Gastroesophageal sphincter (tissue), 4 donors: ENCODE data around the gene TSKU. TPM values are rescaled to one million over a fixed set of nuclear protein-coding genes. Genes with fewer than 3 reads are reported as not detected.
"Not testable (repeated sequence)": the region's sequence is repeated elsewhere in the genome, so short reads cannot be mapped to it uniquely, and the experiment has no call there.

Source experiments
- ATAC-seq: fragments of 150-250 bp; one replicate; pipeline ENCODE4 v1.9.1; 2016; ENCODE audit warnings: mild to moderate bottlenecking, moderate library complexity
- H3K27ac ChIP-seq, 4 donors: fragments of 200-600 bp; sonication (generic) in 3 of 4; 1 replicate in 3 of 4; 2 replicates in 1 of 4; pipeline ENCODE4 v1.5.1; 2016 to 2019
- H3K27me3 ChIP-seq: fragments of 200-600 bp; sonication (generic); one replicate; pipeline ENCODE4 v1.5.1; 2019
- H3K36me3 ChIP-seq, 2 donors: fragments of 200-600 bp; sonication (generic); one replicate each; pipeline ENCODE4 v1.5.1; 2019; ENCODE audit warnings: control low read depth in 1 of 2
- H3K4me1 ChIP-seq, 3 donors: fragments of 200-600 bp; sonication (generic); 1 replicate in 2 of 3; 2 replicates in 1 of 3; pipeline ENCODE4 v1.5.1; 2016 to 2019; ENCODE audit warnings: control low read depth in 2 of 3
- H3K4me3 ChIP-seq, 2 donors: fragments of 200-600 bp; sonication (generic); one replicate each; pipeline ENCODE4 v1.5.1; 2019; ENCODE audit warnings: mild to moderate bottlenecking in 1 of 2, moderate library complexity in 1 of 2
- H3K9me3 ChIP-seq, 3 donors: fragments of 200-600 bp; sonication (generic); one replicate each; pipeline ENCODE4 v1.5.1; 2017 to 2019; ENCODE audit warnings: control low read depth in 2 of 3
- CTCF ChIP-seq, 4 experiments: fragments of 200-600 bp in 2 of 4; fragments of 450-650 bp in 2 of 4; sonication (generic) in 1 of 4; IDR thresholded peaks; one replicate each; pipeline ENCODE4 v1.5.1; 2017 to 2019; ENCODE audit warnings: antibody characterized with exemption in 4 of 4, mild to moderate bottlenecking in 2 of 4, moderate library complexity in 2 of 4
- EP300 ChIP-seq: sonication (generic); formaldehyde crosslinking; IDR thresholded peaks from one replicate; pipeline ENCODE4 v1.6.1; 2017; ENCODE audit warnings: antibody characterized with exemption, mild to moderate bottlenecking
- POLR2A ChIP-seq, 2 donors: fragments of 450-650 bp; IDR thresholded peaks; one replicate each; pipeline ENCODE4 v1.6.1; 2017; ENCODE audit warnings: antibody characterized with exemption in 2 of 2, mild to moderate bottlenecking in 2 of 2, moderate library complexity in 1 of 2
- POLR2AphosphoS5 ChIP-seq: sonication (generic); formaldehyde crosslinking; IDR thresholded peaks from one replicate; pipeline ENCODE4 v1.6.1; 2017; ENCODE audit warnings: antibody characterized with exemption
- WGBS, 2 donors: methylation state at CpG; one replicate each; pipeline ENCODE4 v1.1.5; 2018; ENCODE audit warnings: low coverage in 1 of 2; 5-methylcytosine and 5-hydroxymethylcytosine counted together
- total RNA-seq, 4 donors: library from RNA; depleted of rRNA; stranded (reverse); fragments of >200 nt; gene quantifications; one replicate each; pipeline ENCODE4 v1.1.0, GENCODE V29; 2016

The TSKU gene
- total RNA-seq, 4 donors from 2014 or later, result 23.5 to 53.7 (median 38.2) TPM

- Histone ChIP-seq H3K9me3 (peaks cover 0 to 4% (median 0%) of the 10 kb centered on the region in 3 donors), H3K4me3 (no peak overlapping the region), H3K4me1 (peaks cover 0 to 8% (median 0%) of the 10 kb centered on the region in 3 donors), H3K36me3 (no peaks in the 10 kb centered on the region), H3K27ac (no peak overlapping the region), H3K27me3 (no peaks in the 10 kb centered on the region)
- ATAC-seq, result no peak
- no peak for TF ChIP-seq POLR2AphosphoS5
- peak; percentile 32 to 68 (median 59) for TF ChIP-seq CTCF (IDR thresholded peaks at IDR 0.05)
- TF ChIP-seq EP300, result no peak
- TF ChIP-seq POLR2A (IDR thresholded peaks at IDR 0.05), result no peak
- WGBS, 2 donors, result 63 to 65% methylated on average over 7 of the region's 11 CpGs
Measured at GRCh38 chr11:76810151-76810853, 27.1 kb downstream of the TSKU start.

- H3K4me3 ChIP-seq, result no peak overlapping the region
- no peak for ATAC-seq
- no peak for TF ChIP-seq POLR2A (IDR thresholded peaks at IDR 0.05)
- no peak for TF ChIP-seq CTCF (IDR thresholded peaks at IDR 0.05)
- no peak for TF ChIP-seq EP300
- no peak for TF ChIP-seq POLR2AphosphoS5
- no peaks in the 10 kb centered on the region for H3K36me3 ChIP-seq
- H3K27me3 ChIP-seq, result no peaks in the 10 kb centered on the region
- peaks cover 0 to 13% (median 0%) of the 10 kb centered on the region in 3 donors for H3K9me3 ChIP-seq
- WGBS, 2 donors, result 89 to 97% methylated on average over 4 of the region's 4 CpGs
- no peak overlapping the region for H3K27ac ChIP-seq
- peaks cover 0 to 8% (median 0%) of the 10 kb centered on the region in 3 donors for H3K4me1 ChIP-seq
Measured at GRCh38 chr11:76811259-76811658, 28.1 kb downstream of the TSKU start.

- no peak for TF ChIP-seq CTCF (IDR thresholded peaks at IDR 0.05)
- TF ChIP-seq EP300, result no peak
- TF ChIP-seq POLR2A (IDR thresholded peaks at IDR 0.05), result no peak
- no peak for TF ChIP-seq POLR2AphosphoS5
- H3K27me3 ChIP-seq, result no peaks in the 10 kb centered on the region
- H3K27ac ChIP-seq, result no peak overlapping the region
- H3K9me3 ChIP-seq, result peaks cover 0 to 20% (median 0%) of the 10 kb centered on the region in 3 donors
- no peak for ATAC-seq
- no peaks in the 10 kb centered on the region for H3K36me3 ChIP-seq
- WGBS, 2 donors, result 74 to 88% methylated on average over 2 of the region's 2 CpGs
- H3K4me1 ChIP-seq, result no peaks in the 10 kb centered on the region
- H3K4me3 ChIP-seq, result no peak overlapping the region
Measured at GRCh38 chr11:76814414-76814813, 31.3 kb downstream of the TSKU start.

GRCh38 chr11:76815678-76816077 lies 32.5 kb downstream of the TSKU start:
- H3K27ac ChIP-seq, ATAC-seq, H3K36me3 ChIP-seq, H3K27me3 ChIP-seq, H3K4me1 ChIP-seq, H3K4me3 ChIP-seq: not testable (repeated sequence)
- WGBS, 2 donors, result 92 to 98% methylated on average over 5 to 7 of the region's 7 CpGs
- peaks cover 0 to 20% (median 0%) of the 10 kb centered on the region in 3 donors for H3K9me3 ChIP-seq

GRCh38 chr11:76820184-76820566 lies 37.0 kb downstream of the TSKU start:
- Histone ChIP-seq H3K36me3 (no peaks in the 10 kb centered on the region), H3K9me3 (peaks cover 0 to 17% (median 0%) of the 10 kb centered on the region in 3 donors), H3K27me3 (no peaks in the 10 kb centered on the region), H3K27ac (no peak overlapping the region), H3K4me3 (no peak overlapping the region), H3K4me1 (no peaks in the 10 kb centered on the region)
- 100% methylated on average over 1 of the region's 1 CpG; no CpG with 5 or more reads in 1 of the 2 donors for WGBS, 2 donors
- no peak for ATAC-seq
- TF ChIP-seq POLR2A (IDR thresholded peaks at IDR 0.05), result no peak
- no peak for TF ChIP-seq EP300
- TF ChIP-seq CTCF (IDR thresholded peaks at IDR 0.05), result no peak
- no peak for TF ChIP-seq POLR2AphosphoS5

GRCh38 chr11:76821396-76821795 lies 38.2 kb downstream of the TSKU start:
- not testable (repeated sequence) for H3K27me3 ChIP-seq, H3K36me3 ChIP-seq, H3K9me3 ChIP-seq, H3K4me1 ChIP-seq, ATAC-seq, H3K27ac ChIP-seq, H3K4me3 ChIP-seq
- no CpG with 5 or more reads among the region's 29 CpGs for WGBS, 2 donors
